ACHN (cell line): ENCODE measurements around the gene TM9SF1.
"Not testable (repeated sequence)": the region's sequence is repeated elsewhere in the genome, so short reads cannot be mapped to it uniquely, and the experiment has no call there.

ENCODE experiments used
- DNase-seq: peaks from one replicate; pipeline ENCODE4 v3.0.0-alpha.2; 2015
- in situ Hi-C: cut with HindIII; loops from 2 replicates; pipeline ENCODE4 v1.10.0; 2017; ENCODE audit warnings: low sequenced_read_pairs, low pct_ligation_motif_present, low pct_unique_long_range_greater_than_20kb

TM9SF1 gene

GRCh38 chr14:24204163-24205146, 9.2 kb upstream of the TM9SF1 start:
- DNase-seq: no peak
- in situ Hi-C loops: no loop called here

GRCh38 chr14:24203249-24203886, 8.1 kb upstream of the TM9SF1 start:
- DNase-seq, in situ Hi-C loops: not testable (repeated sequence)

- DNase-seq, in situ Hi-C loops: not testable (repeated sequence)
Measured at GRCh38 chr14:24202538-24202937, 7.3 kb upstream of the TM9SF1 start.

GRCh38 chr14:24198814-24199524, 3.7 kb upstream of the TM9SF1 start:
- no peak for DNase-seq
- in situ Hi-C loops: no loop called here

GRCh38 chr14:24197056-24197450, 1.8 kb upstream of the TM9SF1 start:
- DNase-seq: no peak
- in situ Hi-C loops: no loop called here

GRCh38 chr14:24196071-24197055, 1.1 kb upstream of the TM9SF1 start:
- in situ Hi-C loops: no loop called here

GRCh38 chr14:24194873-24195185, 412 bp downstream of the TM9SF1 start:
- in situ Hi-C loops: no loop called here
- no peak for DNase-seq

More at GRCh38 chr14:24196071-24197055, 1.1 kb upstream of the TM9SF1 start:
- DNase-seq: peak; percentile 19

GRCh38 chr14:24194186-24194872, 912 bp downstream of the TM9SF1 start:
- DNase-seq: no peak
- in situ Hi-C loops: no loop called here

GRCh38 chr14:24192933-24193332, 2.3 kb downstream of the TM9SF1 start:
- in situ Hi-C loops: no loop called here
- no peak for DNase-seq

- in situ Hi-C loops: no loop called here
- DNase-seq: no peak
Measured at GRCh38 chr14:24190416-24190815, 4.8 kb downstream of the TM9SF1 start.

- no peak for DNase-seq
Measured at GRCh38 chr14:24189460-24189859, 5.8 kb downstream of the TM9SF1 start.

GRCh38 chr14:24189059-24189375, 6.2 kb downstream of the TM9SF1 start:
- in situ Hi-C loops: no loop called here

More at GRCh38 chr14:24189460-24189859, 5.8 kb downstream of the TM9SF1 start:
- in situ Hi-C loops: no loop called here

GRCh38 chr14:24188251-24189058, 6.8 kb downstream of the TM9SF1 start, which contains the start of gene IPO4:
TSS of gene IPO4 (minus strand) at chr14:24188816. CDS start at chr14:24188787, 29 bp downstream.
- DNase-seq: peak; percentile 97
- in situ Hi-C loops: no loop called here

More at GRCh38 chr14:24189059-24189375, 6.2 kb downstream of the TM9SF1 start:
- DNase-seq: no peak

- in situ Hi-C loops: no loop called here
Measured at GRCh38 chr14:24187539-24187915, 7.7 kb downstream of the TM9SF1 start.

GRCh38 chr14:24186831-24187538, 8.3 kb downstream of the TM9SF1 start:
- in situ Hi-C loops: no loop called here
- DNase-seq: no peak

More at GRCh38 chr14:24187539-24187915, 7.7 kb downstream of the TM9SF1 start:
- DNase-seq: no peak

- DNase-seq: no peak
- in situ Hi-C loops: no loop called here
Measured at GRCh38 chr14:24185741-24186140, 9.5 kb downstream of the TM9SF1 start.
